ENCODE measurements around the gene MAB21L2. TPM values are rescaled to one million over a fixed set of nuclear protein-coding genes. Genes with fewer than 3 reads are reported as not detected.

The MAB21L2 gene
- total RNA-seq, 1 donor from 2014 or later = 1.9 TPM

DNA sequence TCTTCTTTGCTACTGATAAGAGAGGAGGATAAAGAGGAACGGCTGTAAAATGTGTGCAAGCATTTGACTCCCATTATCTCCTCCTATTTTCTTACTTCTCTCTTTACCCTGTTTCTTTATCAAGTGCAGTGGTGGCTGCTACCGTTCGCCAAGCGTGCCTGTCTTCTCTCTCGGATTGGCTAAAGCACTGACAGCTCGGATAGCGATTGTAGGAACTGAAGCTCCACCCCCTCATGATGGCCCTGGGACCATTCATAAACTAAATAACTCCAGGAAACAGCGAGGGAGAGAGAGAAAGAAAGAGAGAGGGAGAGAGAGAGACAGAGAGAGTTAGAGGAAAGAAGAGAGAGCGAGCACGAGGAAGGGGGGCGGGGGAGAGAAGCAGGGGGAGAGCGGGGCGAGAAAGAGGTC, 305 bp upstream of the MAB21L2 start:
- H3K9me3 Mint-ChIP-seq (ENCODE audit: unreplicated experiment) = no peaks in the 10 kb centered on the region
- peaks cover 11% of the 10 kb centered on the region for H3K79me2 ChIP-seq (ENCODE audit: insufficient read depth, low read length)
- H3K9me3 ChIP-seq (ENCODE audit: insufficient read depth, low read depth, low read length) = no peaks in the 10 kb centered on the region
- no peak for TF ChIP-seq EZH2 (IDR thresholded peaks at IDR 0.05; ENCODE audit: insufficient read depth, low read length)
- TF ChIP-seq, protein P1, sequence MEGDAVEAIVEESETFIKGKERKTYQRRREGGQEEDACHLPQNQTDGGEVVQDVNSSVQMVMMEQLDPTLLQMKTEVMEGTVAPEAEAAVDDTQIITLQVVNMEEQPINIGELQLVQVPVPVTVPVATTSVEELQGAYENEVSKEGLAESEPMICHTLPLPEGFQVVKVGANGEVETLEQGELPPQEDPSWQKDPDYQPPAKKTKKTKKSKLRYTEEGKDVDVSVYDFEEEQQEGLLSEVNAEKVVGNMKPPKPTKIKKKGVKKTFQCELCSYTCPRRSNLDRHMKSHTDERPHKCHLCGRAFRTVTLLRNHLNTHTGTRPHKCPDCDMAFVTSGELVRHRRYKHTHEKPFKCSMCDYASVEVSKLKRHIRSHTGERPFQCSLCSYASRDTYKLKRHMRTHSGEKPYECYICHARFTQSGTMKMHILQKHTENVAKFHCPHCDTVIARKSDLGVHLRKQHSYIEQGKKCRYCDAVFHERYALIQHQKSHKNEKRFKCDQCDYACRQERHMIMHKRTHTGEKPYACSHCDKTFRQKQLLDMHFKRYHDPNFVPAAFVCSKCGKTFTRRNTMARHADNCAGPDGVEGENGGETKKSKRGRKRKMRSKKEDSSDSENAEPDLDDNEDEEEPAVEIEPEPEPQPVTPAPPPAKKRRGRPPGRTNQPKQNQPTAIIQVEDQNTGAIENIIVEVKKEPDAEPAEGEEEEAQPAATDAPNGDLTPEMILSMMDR (IDR thresholded peaks at IDR 0.05; ENCODE audit: insufficient read depth, low read depth, low read length) = no peak
- H3K27ac ChIP-seq (ENCODE audit: low read depth, low read length) = no peak overlapping the region
- peak; percentile 92 for DNase-seq (ENCODE audit: low read depth)
- H3K27me3 Mint-ChIP-seq (ENCODE audit: low read depth, unreplicated experiment) = peaks cover 22% of the 10 kb centered on the region
- H3K4me3 Mint-ChIP-seq (ENCODE audit: unreplicated experiment) = peak overlapping the region; percentile 87
- H3K9ac ChIP-seq (ENCODE audit: low read length) = peak overlapping the region; percentile 77
- H3K4me2 ChIP-seq (ENCODE audit: low read length) = peak overlapping the region; percentile 94
- H3K27ac Mint-ChIP-seq (ENCODE audit: unreplicated experiment) = no peak overlapping the region
- no peaks in the 10 kb centered on the region for H4K20me1 ChIP-seq (ENCODE audit: insufficient read depth, low read length)
- FAIRE-seq = no peak
- H3K27me3 ChIP-seq (ENCODE audit: insufficient read depth, low read length) = peaks cover 5% of the 10 kb centered on the region
- H3K36me3 Mint-ChIP-seq (ENCODE audit: low read depth, unreplicated experiment) = peaks cover 2% of the 10 kb centered on the region
- H2AFZ ChIP-seq (ENCODE audit: low read depth, low read length) = peak overlapping the region; percentile 8
- H3K4me1 ChIP-seq (ENCODE audit: insufficient read depth, low read length) = peaks cover 11% of the 10 kb centered on the region
- no peaks in the 10 kb centered on the region for H3K36me3 ChIP-seq (ENCODE audit: insufficient read depth, low read length)
- peaks cover 10% of the 10 kb centered on the region for H3K4me1 Mint-ChIP-seq (ENCODE audit: low read depth, unreplicated experiment)
- peak overlapping the region; percentile 84 for H3K4me3 ChIP-seq (ENCODE audit: insufficient read depth, low read depth, low read length)

DNA sequence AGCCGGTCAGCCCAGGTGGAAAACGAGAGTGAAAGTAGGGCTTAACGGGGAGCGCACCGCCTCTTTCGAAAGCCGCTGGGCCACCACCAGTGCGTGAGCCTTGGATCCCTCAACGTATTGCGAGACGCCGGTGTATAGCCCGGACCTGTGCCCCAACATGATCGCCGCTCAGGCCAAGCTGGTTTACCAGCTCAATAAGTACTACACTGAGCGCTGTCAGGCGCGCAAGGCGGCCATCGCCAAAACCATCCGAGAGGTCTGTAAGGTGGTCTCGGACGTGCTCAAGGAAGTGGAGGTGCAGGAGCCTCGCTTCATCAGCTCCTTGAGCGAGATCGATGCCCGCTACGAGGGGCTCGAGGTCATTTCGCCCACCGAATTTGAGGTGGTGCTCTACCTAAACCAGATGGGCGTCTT, 929 bp downstream of the MAB21L2 start:
- Histone ChIP-seq H3K9ac (ENCODE audit: low read length) (peak overlapping the region; percentile 77), H3K27ac (ENCODE audit: low read depth, low read length) (peak overlapping the region; percentile 53), H3K4me3 (ENCODE audit: insufficient read depth, low read depth, low read length) (peak overlapping the region; percentile 84), H4K20me1 (ENCODE audit: insufficient read depth, low read length) (no peaks in the 10 kb centered on the region), H3K36me3 (ENCODE audit: insufficient read depth, low read length) (no peaks in the 10 kb centered on the region), H3K4me2 (ENCODE audit: low read length) (peak overlapping the region; percentile 94), H3K4me1 (ENCODE audit: insufficient read depth, low read length) (peaks cover 11% of the 10 kb centered on the region), H2AFZ (ENCODE audit: low read depth, low read length) (peak overlapping the region; percentile 79), H3K79me2 (ENCODE audit: insufficient read depth, low read length) (peaks cover 11% of the 10 kb centered on the region), H3K9me3 (ENCODE audit: insufficient read depth, low read depth, low read length) (no peaks in the 10 kb centered on the region), H3K27me3 (ENCODE audit: insufficient read depth, low read length) (peaks cover 5% of the 10 kb centered on the region)
- H3K36me3 Mint-ChIP-seq (ENCODE audit: low read depth, unreplicated experiment) = peaks cover 2% of the 10 kb centered on the region
- TF ChIP-seq, protein P1 (IDR thresholded peaks at IDR 0.05; ENCODE audit: insufficient read depth, low read depth, low read length) = no peak
- TF ChIP-seq EZH2 (IDR thresholded peaks at IDR 0.05; ENCODE audit: insufficient read depth, low read length) = no peak
- H3K27ac Mint-ChIP-seq (ENCODE audit: unreplicated experiment) = no peak overlapping the region
- no peaks in the 10 kb centered on the region for H3K9me3 Mint-ChIP-seq (ENCODE audit: unreplicated experiment)
- peak overlapping the region; percentile 87 for H3K4me3 Mint-ChIP-seq (ENCODE audit: unreplicated experiment)
- peaks cover 22% of the 10 kb centered on the region for H3K27me3 Mint-ChIP-seq (ENCODE audit: low read depth, unreplicated experiment)
- H3K4me1 Mint-ChIP-seq (ENCODE audit: low read depth, unreplicated experiment) = peaks cover 10% of the 10 kb centered on the region
- DNase-seq (ENCODE audit: low read depth) (peak; percentile 19), FAIRE-seq (no peak)

DNA sequence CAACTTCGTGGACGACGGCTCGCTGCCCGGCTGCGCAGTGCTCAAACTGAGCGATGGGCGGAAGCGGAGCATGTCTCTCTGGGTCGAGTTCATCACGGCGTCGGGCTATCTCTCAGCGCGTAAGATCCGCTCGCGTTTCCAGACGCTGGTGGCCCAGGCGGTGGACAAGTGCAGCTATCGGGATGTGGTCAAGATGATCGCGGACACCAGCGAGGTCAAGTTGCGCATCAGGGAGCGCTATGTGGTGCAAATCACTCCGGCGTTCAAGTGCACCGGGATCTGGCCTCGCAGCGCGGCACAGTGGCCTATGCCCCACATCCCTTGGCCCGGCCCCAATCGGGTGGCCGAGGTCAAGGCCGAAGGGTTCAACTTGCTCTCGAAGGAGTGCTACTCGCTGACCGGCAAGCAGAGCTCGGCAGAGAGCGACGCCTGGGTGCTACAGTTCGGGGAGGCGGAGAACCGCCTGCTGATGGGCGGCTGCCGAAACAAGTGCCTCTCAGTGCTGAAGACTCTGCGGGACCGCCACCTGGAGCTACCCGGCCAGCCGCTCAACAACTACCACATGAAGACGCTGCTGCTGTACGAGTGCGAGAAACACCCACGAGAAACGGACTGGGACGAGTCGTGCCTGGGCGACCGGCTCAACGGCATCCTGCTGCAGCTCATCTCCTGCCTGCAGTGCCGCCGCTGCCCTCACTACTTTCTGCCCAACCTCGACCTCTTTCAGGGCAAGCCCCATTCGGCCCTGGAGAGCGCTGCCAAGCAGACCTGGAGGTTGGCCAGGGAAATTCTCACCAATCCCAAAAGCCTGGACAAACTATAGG, 1.5 kb downstream of the MAB21L2 start:
- H3K27me3 Mint-ChIP-seq (ENCODE audit: low read depth, unreplicated experiment) = peaks cover 22% of the 10 kb centered on the region
- H3K36me3 Mint-ChIP-seq (ENCODE audit: low read depth, unreplicated experiment) = peaks cover 2% of the 10 kb centered on the region
- Histone ChIP-seq H3K36me3 (ENCODE audit: insufficient read depth, low read length) (no peaks in the 10 kb centered on the region), H3K79me2 (ENCODE audit: insufficient read depth, low read length) (peaks cover 11% of the 10 kb centered on the region), H2AFZ (ENCODE audit: low read depth, low read length) (peak overlapping the region; percentile 79), H3K27me3 (ENCODE audit: insufficient read depth, low read length) (peaks cover 5% of the 10 kb centered on the region), H3K4me3 (ENCODE audit: insufficient read depth, low read depth, low read length) (peak overlapping the region; percentile 84), H3K27ac (ENCODE audit: low read depth, low read length) (peak overlapping the region; percentile 53), H3K9ac (ENCODE audit: low read length) (peak overlapping the region; percentile 77), H3K4me2 (ENCODE audit: low read length) (peak overlapping the region; percentile 94), H3K9me3 (ENCODE audit: insufficient read depth, low read depth, low read length) (no peaks in the 10 kb centered on the region), H4K20me1 (ENCODE audit: insufficient read depth, low read length) (no peaks in the 10 kb centered on the region), H3K4me1 (ENCODE audit: insufficient read depth, low read length) (peaks cover 11% of the 10 kb centered on the region)
- no peak for TF ChIP-seq EZH2 (IDR thresholded peaks at IDR 0.05; ENCODE audit: insufficient read depth, low read length)
- peak overlapping the region; percentile 53 for H3K27ac Mint-ChIP-seq (ENCODE audit: unreplicated experiment)
- peaks cover 10% of the 10 kb centered on the region for H3K4me1 Mint-ChIP-seq (ENCODE audit: low read depth, unreplicated experiment)
- peak; percentile 44 for DNase-seq (ENCODE audit: low read depth)
- H3K4me3 Mint-ChIP-seq (ENCODE audit: unreplicated experiment) = peak overlapping the region; percentile 87
- H3K9me3 Mint-ChIP-seq (ENCODE audit: unreplicated experiment) = no peaks in the 10 kb centered on the region
- no peak for FAIRE-seq

Data from astrocyte (in vitro differentiated cells and primary cell).